Vagina (tissue), 2 donors: ENCODE results near the gene PLEK2.

ENCODE experiments used
- CTCF ChIP-seq, 3 experiments: fragments of 450-650 bp in 2 of 3; fragments of 200-600 bp in 1 of 3; sonication (generic) in 1 of 3; IDR thresholded peaks; one replicate each; pipeline ENCODE4 v1.5.1; 2017 to 2019; ENCODE audit warnings: antibody characterized with exemption in 3 of 3, mild to moderate bottlenecking in 2 of 3, moderate library complexity in 2 of 3
- POLR2AphosphoS5 ChIP-seq, 2 donors: sonication (generic); formaldehyde crosslinking; IDR thresholded peaks; one replicate each; pipeline ENCODE4 v1.9.0; 2017; ENCODE audit warnings: antibody characterized with exemption in 2 of 2, mild to moderate bottlenecking in 2 of 2, low read depth in 1 of 2; ENCODE audit not compliant: insufficient read depth in 1 of 2

- TF ChIP-seq CTCF (IDR thresholded peaks at IDR 0.05), result no peak
- TF ChIP-seq POLR2AphosphoS5 (IDR thresholded peaks at IDR 0.05; ENCODE audit: insufficient read depth in 1 of 2, low read depth in 1 of 2), result no peak
Observed at GRCh38 chr14:67435603-67436002, 23.6 kb upstream of the PLEK2 start.
